HepG2 (cell line): ENCODE data around the gene RIMS3. TPM values are rescaled to one million over a fixed set of nuclear protein-coding genes. Genes with fewer than 3 reads are reported as not detected.

Experiments used
- ATAC-seq: fragments of 200-7000 bp; cut with Tn5 transposase; 3 replicates; pipeline ENCODE4 v1.9.1; 2020; ENCODE audit warnings: mild to moderate bottlenecking, moderate library complexity
- BruUV-seq: library from RNA; stranded (reverse); fragments of 400-500 nt; replicated peaks from 2 replicates; lab custom pipeline; 2021; lab: Mats Ljungman, UMichigan
- CTCF ChIA-PET: fragments of 300-600 bp; formaldehyde crosslinking; extraction: SDS; loops from one replicate; lab custom pipeline; 2021; ENCODE audit warnings: low total read pairs, inconsistent platforms, low intra/inter-chr PET ratio; lab: Yijun Ruan, JAX
- POLR2A ChIA-PET: fragments of 350-600 bp; sonication (Branson Sonifier 250); formaldehyde crosslinking; loops from one replicate; lab custom pipeline; 2020; ENCODE audit warnings: antibody characterized with exemption, inconsistent platforms; lab: Yijun Ruan, JAX
- DNase-seq: peaks from one replicate; pipeline ENCODE4 v3.0.0-alpha.2; 2015; ENCODE audit warnings: low spot score
- FAIRE-seq: peaks from 3 replicates; lab custom pipeline; 2011; peaks lifted over from hg19 to GRCh38; lab: Jason Lieb, UNC
- H2AFZ ChIP-seq: one replicate; pipeline ENCODE4 v1.6.1; 2011; ENCODE audit warnings: low read length, inconsistent platforms
- H3K27ac ChIP-seq: fragments of 300-600 bp; 3 replicates; pipeline ENCODE4 v1.8.0; 2011; ENCODE audit warnings: mixed run types, mild to moderate bottlenecking, mixed read lengths, low read length, inconsistent platforms; ENCODE audit not compliant: insufficient read depth; ENCODE audit errors: extremely low read length
- H3K27me3 ChIP-seq, 2 experiments: fragments of 200-600 bp in 1 of 2; 2 replicates in 1 of 2; 3 replicates in 1 of 2; pipeline versions ENCODE4 v1.6.0 to v1.8.0; 2011; ENCODE audit warnings: low read length in 2 of 2, mild to moderate bottlenecking in 2 of 2, moderate library complexity in 2 of 2, inconsistent platforms in 1 of 2; ENCODE audit not compliant: insufficient read depth in 2 of 2, control insufficient read depth in 1 of 2
- H3K36me3 ChIP-seq, 2 experiments: fragments of 200-600 bp in 1 of 2; replicated peaks in 1 of 2; 2 replicates in 1 of 2; 3 replicates in 1 of 2; pipeline versions ENCODE4 v1.5.1 to v1.8.0; 2011; ENCODE audit warnings: low read length in 2 of 2, inconsistent platforms in 1 of 2; ENCODE audit not compliant: insufficient read depth in 2 of 2, control insufficient read depth in 1 of 2
- H3K4me1 ChIP-seq: 2 replicates; pipeline ENCODE4 v1.5.1; 2012; ENCODE audit warnings: low read length, inconsistent platforms; ENCODE audit not compliant: insufficient read depth
- H3K4me2 ChIP-seq: 2 replicates; pipeline ENCODE4 v1.6.0; 2011; ENCODE audit warnings: low read depth, low read length, inconsistent platforms
- H3K4me3 ChIP-seq, 3 experiments: fragments of 200-600 bp in 1 of 3; sonication (generic), shearing (Covaris generic) in 1 of 3; replicated peaks in 1 of 3; 2 replicates each; pipeline ENCODE4 v1.5.1; 2011 to 2016; ENCODE audit warnings: low read length in 3 of 3, inconsistent platforms in 2 of 3, low read depth in 2 of 3, mild to moderate bottlenecking in 2 of 3, control low read depth in 1 of 3, mixed read lengths in 1 of 3; ENCODE audit not compliant: insufficient read depth in 1 of 3
- H3K79me2 ChIP-seq: one replicate; pipeline ENCODE4 v1.6.1; 2011; ENCODE audit warnings: low read length, inconsistent platforms; ENCODE audit not compliant: insufficient read depth
- H3K9ac ChIP-seq: 2 replicates; pipeline ENCODE4 v1.6.0; 2011; ENCODE audit warnings: mild to moderate bottlenecking, low read depth, low read length, inconsistent platforms; ENCODE audit not compliant: insufficient read depth
- H3K9me3 ChIP-seq: 2 replicates; pipeline ENCODE4 v1.5.1; 2012; ENCODE audit warnings: mild to moderate bottlenecking, low read length
- H4K20me1 ChIP-seq: 2 replicates; pipeline ENCODE4 v1.6.0; 2011; ENCODE audit warnings: inconsistent platforms, mild to moderate bottlenecking, low read length, moderate library complexity; ENCODE audit not compliant: insufficient read depth
- CC2D1A ChIP-seq: sonication (generic); formaldehyde crosslinking; IDR thresholded peaks from 2 replicates; pipeline ENCODE4 v1.8.1; 2023; ENCODE audit warnings: mild to moderate bottlenecking, missing genetic modification reagents
- KDM6A ChIP-seq: IDR thresholded peaks from 2 replicates; pipeline ENCODE4 v1.6.1; 2016; ENCODE audit warnings: low read depth
- THYN1 ChIP-seq: sonication (generic); formaldehyde crosslinking; IDR thresholded peaks from 2 replicates; pipeline ENCODE4 v1.8.1; 2023; ENCODE audit warnings: low read depth, mild to moderate bottlenecking, moderate library complexity, missing genetic modification reagents, borderline replicate concordance
- YEATS4 ChIP-seq: sonication (generic); formaldehyde crosslinking; IDR thresholded peaks from 2 replicates; pipeline ENCODE4 v1.4.0; 2020; ENCODE audit warnings: missing genetic modification reagents, borderline replicate concordance
- ZFX ChIP-seq: sonication (generic); formaldehyde crosslinking; IDR thresholded peaks from 2 replicates; pipeline ENCODE4 v1.4.0; 2020; ENCODE audit warnings: mild to moderate bottlenecking, low read depth, missing genetic modification reagents, moderate library complexity
- ZHX2 ChIP-seq, 2 experiments: sonication (generic) in 1 of 2; formaldehyde crosslinking in 1 of 2; IDR thresholded peaks; 2 replicates each; pipeline versions ENCODE4 v1.6.1 to v1.9.0; 2014 to 2022; ENCODE audit warnings: antibody characterized with exemption in 1 of 2, borderline replicate concordance in 1 of 2, inconsistent platforms in 1 of 2, low read depth in 1 of 2, missing genetic modification reagents in 1 of 2
- ZNF354B ChIP-seq: sonication (generic); formaldehyde crosslinking; IDR thresholded peaks from 2 replicates; pipeline ENCODE4 v1.8.0; 2022; ENCODE audit warnings: mild to moderate bottlenecking, missing genetic modification reagents
- WGBS: methylation state at CpG from one replicate; pipeline ENCODE4 v1.1.6; 2017; ENCODE audit warnings: low lambda C conversion rate; 5-methylcytosine and 5-hydroxymethylcytosine counted together
- in situ Hi-C: cut with HindIII; loops from 2 replicates; pipeline ENCODE4 v1.10.0; 2017; ENCODE audit warnings: low pct_unique_long_range_greater_than_20kb; ENCODE audit not compliant: extremely low pct_ligation_motif_present
- intact Hi-C: fragments of 100-400 bp; cut with micrococcal nuclease; formaldehyde crosslinking; loops from one replicate; pipeline ENCODE4 v1.10.0; 2022; ENCODE audit not compliant: unreplicated experiment
- polyA plus RNA-seq, 8 experiments: library from polyadenylated mRNA; depleted of rRNA in 3 of 8; stranded (reverse) in 7 of 8; unstranded in 1 of 8; fragments of >200 nt; fragmentation: Illumina TruSeq in 4 of 8; extraction: Trizol in 4 of 8; gene quantifications; 2 replicates each; pipeline versions ENCODE4 v1.2.1 to v1.2.3, GENCODE V29; 2011 to 2016; ENCODE audit warnings: low read depth in 4 of 8, missing spikeins in 1 of 8, mixed read lengths in 1 of 8; ENCODE audit not compliant: insufficient read depth in 1 of 8
- total RNA-seq, 5 experiments: library from RNA; depleted of rRNA; stranded (reverse); fragments of >200 nt; fragmentation: Illumina TruSeq; extraction: Trizol; gene quantifications; 2 replicates each; pipeline ENCODE4 v1.2.3, GENCODE V29; 2016; ENCODE audit warnings: low read depth in 1 of 5

Gene RIMS3
- total and polyA plus RNA-seq, 2 of the 13 experiments (the other 11 are each of a cell fraction or from before 2014, with no cell fraction given): 2.1 to 5.4 TPM

GRCh38 chr1:40607921-40608320, 57.6 kb downstream of the RIMS3 start:
- TF ChIP-seq YEATS4 (CRISPR knock-in tag) (no peak), ZNF354B (CRISPR knock-in tag) (no peak), KDM6A (CRISPR knock-in tag) (no peak), CC2D1A (CRISPR knock-in tag) (no peak), THYN1 (CRISPR knock-in tag) (no peak), ZHX2 (IDR thresholded peaks at IDR 0.05; ENCODE audit: low read depth) (no peak), ZHX2 (CRISPR knock-in tag; IDR thresholded peaks at IDR 0.05; ENCODE audit: borderline replicate concordance) (no peak), ZFX (CRISPR knock-in tag) (no peak)
- TF ChIP-seq, all 625 proteins: peak for 0
- WGBS: 0% methylated on average over 1 of the region's 1 CpG
- BruUV-seq: no TSS peak
- intact Hi-C loops (no loop called here), in situ Hi-C loops (no loop called here)
- ATAC-seq (no peak), DNase-seq (no peak), FAIRE-seq (no peak)
- Histone ChIP-seq H4K20me1 (no peaks in the 10 kb centered on the region), H3K4me1 (peaks cover 5% of the 10 kb centered on the region; the same call in 1 of the 2 replicates), H3K4me2 (no peak overlapping the region), H3K4me3 (no peak overlapping the region), H3K36me3 (no peaks in the 10 kb centered on the region), H2AFZ (no peak overlapping the region), H3K79me2 (no peaks in the 10 kb centered on the region), H3K9me3 (no peaks in the 10 kb centered on the region), H3K27me3 (peaks cover 0 to 3% of the 10 kb centered on the region in 2 experiments; a peak in 1 of 5 replicates), H3K27ac (no peak overlapping the region), H3K9ac (no peak overlapping the region)
- ChIA-PET CTCF (no interaction called here), POLR2A (no interaction called here)
